BJ (cell line): ENCODE results near the gene CLEC2D. TPM values are rescaled to one million over a fixed set of nuclear protein-coding genes. Genes with fewer than 3 reads are reported as not detected.

Source experiments
- CTCF ChIA-PET: fragments of 350-600 bp; formaldehyde crosslinking; extraction: SDS; loops from one replicate; lab custom pipeline; 2021; ENCODE audit warnings: antibody characterized with exemption, inconsistent platforms; lab: Yijun Ruan, JAX
- POLR2A ChIA-PET: fragments of 300-600 bp; sonication (Branson Sonifier 250); formaldehyde crosslinking; extraction: SDS; loops from one replicate; lab custom pipeline; 2021; ENCODE audit warnings: antibody characterized with exemption; lab: Charles Lee
- DNase-seq: peaks from one replicate; pipeline ENCODE4 v3.0.0-alpha.2; 2011; ENCODE audit warnings: low read depth
- H3K27me3 ChIP-seq: 2 replicates; pipeline ENCODE4 v1.6.0; 2011; ENCODE audit warnings: low read length; ENCODE audit not compliant: control insufficient read depth, insufficient read depth
- H3K36me3 ChIP-seq: 2 replicates; pipeline ENCODE4 v1.5.1; 2011; ENCODE audit warnings: low read length; ENCODE audit not compliant: control insufficient read depth, insufficient read depth
- H3K4me3 ChIP-seq: 2 replicates; pipeline ENCODE4 v1.5.1; 2011; ENCODE audit warnings: low read depth, mild to moderate bottlenecking, control low read depth, low read length
- polyA plus RNA-seq: library from polyadenylated mRNA; depleted of rRNA; stranded (reverse); fragments of >200 nt; gene quantifications from 2 replicates; pipeline ENCODE4 v1.2.3, GENCODE V29; 2011
- TF ChIP-seq, protein P1 (sequence below): IDR thresholded peaks from 2 replicates; pipeline ENCODE4 v1.5.1; 2011; ENCODE audit warnings: low read depth, mild to moderate bottlenecking, control low read depth, inconsistent platforms, low read length, moderate library complexity; ENCODE audit not compliant: insufficient read depth

Gene CLEC2D
- polyA plus RNA-seq, 1 experiment: 1.7 TPM

- Histone ChIP-seq H3K27me3 (no peaks in the 10 kb centered on the region), H3K4me3 (no peak overlapping the region), H3K36me3 (no peaks in the 10 kb centered on the region)
- DNase-seq: no peak
- ChIA-PET POLR2A (no interaction called here), CTCF (interaction anchor here (0.7 to 1.4 kb wide), 3 partner anchors 11 to 42 kb away, joined by 3 to 8 read pairs (median 3); no protein-coding TSS in a partner anchor)
- TF ChIP-seq, protein P1, sequence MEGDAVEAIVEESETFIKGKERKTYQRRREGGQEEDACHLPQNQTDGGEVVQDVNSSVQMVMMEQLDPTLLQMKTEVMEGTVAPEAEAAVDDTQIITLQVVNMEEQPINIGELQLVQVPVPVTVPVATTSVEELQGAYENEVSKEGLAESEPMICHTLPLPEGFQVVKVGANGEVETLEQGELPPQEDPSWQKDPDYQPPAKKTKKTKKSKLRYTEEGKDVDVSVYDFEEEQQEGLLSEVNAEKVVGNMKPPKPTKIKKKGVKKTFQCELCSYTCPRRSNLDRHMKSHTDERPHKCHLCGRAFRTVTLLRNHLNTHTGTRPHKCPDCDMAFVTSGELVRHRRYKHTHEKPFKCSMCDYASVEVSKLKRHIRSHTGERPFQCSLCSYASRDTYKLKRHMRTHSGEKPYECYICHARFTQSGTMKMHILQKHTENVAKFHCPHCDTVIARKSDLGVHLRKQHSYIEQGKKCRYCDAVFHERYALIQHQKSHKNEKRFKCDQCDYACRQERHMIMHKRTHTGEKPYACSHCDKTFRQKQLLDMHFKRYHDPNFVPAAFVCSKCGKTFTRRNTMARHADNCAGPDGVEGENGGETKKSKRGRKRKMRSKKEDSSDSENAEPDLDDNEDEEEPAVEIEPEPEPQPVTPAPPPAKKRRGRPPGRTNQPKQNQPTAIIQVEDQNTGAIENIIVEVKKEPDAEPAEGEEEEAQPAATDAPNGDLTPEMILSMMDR: no peak
These were observed 28.1 kb downstream of the CLEC2D start for GRCh38 chr12:9697619-9698018.

DNA sequence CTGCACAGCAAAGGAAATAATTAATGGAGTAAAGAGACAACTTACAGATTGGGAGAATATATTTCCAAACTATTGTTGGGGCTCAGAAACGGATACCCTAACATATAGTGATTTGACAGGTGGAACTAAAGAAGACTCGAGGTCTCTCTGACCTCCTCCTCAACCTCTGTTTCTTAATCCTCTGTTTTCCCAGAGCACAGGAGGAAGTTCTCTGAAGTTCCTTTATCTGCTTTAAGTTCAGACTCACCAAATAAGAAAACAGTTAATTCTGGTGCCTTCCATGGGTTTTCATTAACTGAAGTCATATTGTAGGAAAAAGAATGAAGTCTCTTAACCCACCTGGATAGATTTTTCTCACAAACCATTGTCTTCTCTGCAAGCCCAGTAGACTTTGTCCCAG is 29.2 kb downstream of the CLEC2D start:
- H3K27me3 ChIP-seq: no peaks in the 10 kb centered on the region
- POLR2A ChIA-PET: no interaction called here
- no peaks in the 10 kb centered on the region for H3K36me3 ChIP-seq
- CTCF ChIA-PET: interaction anchor here (1.4 to 1.9 kb wide), 3 partner anchors 9 to 65 kb away, joined by 7 to 14 read pairs (median 8); no protein-coding TSS in a partner anchor
- TF ChIP-seq, protein P1: no peak
- no peak for DNase-seq
- no peak overlapping the region for H3K4me3 ChIP-seq

- ChIA-PET POLR2A (no interaction called here), CTCF (interaction anchor here (0.6 to 1.9 kb wide), 5 partner anchors 9 to 66 kb away, joined by 3 to 14 read pairs (median 4); no protein-coding TSS in a partner anchor)
- H3K36me3 ChIP-seq: no peaks in the 10 kb centered on the region
These were observed 29.9 kb downstream of the CLEC2D start for GRCh38 chr12:9699269-9699897.

DNA sequence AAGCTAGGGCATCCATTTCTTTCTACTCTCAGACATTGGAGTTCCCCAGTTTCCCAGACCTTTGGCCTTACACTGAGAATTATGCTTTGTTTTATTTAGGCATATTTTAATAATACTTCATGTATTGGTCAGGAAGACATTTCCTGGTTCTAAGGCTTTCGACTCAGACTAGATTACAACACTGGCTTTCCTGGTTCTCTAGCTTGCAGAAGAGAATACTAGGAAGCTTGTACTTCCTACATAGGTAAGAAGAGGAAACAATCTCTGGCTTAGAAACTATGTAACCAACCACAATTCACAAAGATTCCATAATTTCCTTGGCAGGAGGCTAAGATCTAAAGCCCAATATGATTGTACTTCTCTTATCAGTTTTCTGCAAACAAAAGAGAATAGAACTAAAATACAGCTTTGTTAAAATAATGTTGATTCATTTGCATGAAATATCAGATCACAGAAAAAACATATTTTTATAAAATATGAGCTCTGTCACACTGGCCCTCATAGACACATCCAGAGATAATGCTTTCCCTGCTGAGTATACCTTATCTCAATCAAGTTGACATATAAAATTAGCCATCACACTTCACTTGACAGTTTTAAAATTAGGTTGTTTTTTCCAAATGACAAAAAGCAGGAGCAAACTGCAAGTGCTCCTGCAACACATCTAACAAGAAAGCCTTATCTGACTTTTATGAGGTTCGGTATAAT is 30.5 kb downstream of the CLEC2D start:
- no peaks in the 10 kb centered on the region for H3K36me3 ChIP-seq
- CTCF ChIA-PET: interaction anchor here (0.6 to 1.9 kb wide), 5 partner anchors 8 to 67 kb away, joined by 3 to 14 read pairs (median 4); no protein-coding TSS in a partner anchor
- DNase-seq: no peak
- no peaks in the 10 kb centered on the region for H3K27me3 ChIP-seq
- TF ChIP-seq, protein P1: no peak
- POLR2A ChIA-PET: no interaction called here
- no peak overlapping the region for H3K4me3 ChIP-seq

More at GRCh38 chr12:9699269-9699897, 29.9 kb downstream of the CLEC2D start:
- no peaks in the 10 kb centered on the region for H3K27me3 ChIP-seq
- H3K4me3 ChIP-seq: no peak overlapping the region
- TF ChIP-seq, protein P1: no peak
- no peak for DNase-seq

DNA sequence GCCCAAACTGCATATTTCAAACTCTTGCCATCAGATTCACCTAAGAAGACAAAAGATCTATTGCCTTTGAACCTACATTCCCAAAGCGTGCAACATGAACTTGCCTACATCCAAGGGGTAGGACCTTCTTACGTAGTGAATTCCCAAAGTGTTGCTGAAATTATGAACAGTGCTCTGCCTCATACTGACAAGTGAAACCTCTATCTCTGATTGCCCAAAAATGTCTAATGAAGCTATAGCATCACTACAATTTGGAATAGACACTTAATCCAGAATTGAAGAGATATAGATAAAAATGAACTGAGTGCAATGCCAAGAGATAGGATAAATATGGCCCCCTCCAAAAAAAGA is 31.1 kb downstream of the CLEC2D start:
- no peak overlapping the region for H3K4me3 ChIP-seq
- H3K36me3 ChIP-seq: no peaks in the 10 kb centered on the region
- DNase-seq: no peak
- TF ChIP-seq, protein P1: no peak
- ChIA-PET CTCF (interaction anchor here (1.5 to 1.9 kb wide), 4 partner anchors 7 to 67 kb away, joined by 3 to 14 read pairs (median 5); no protein-coding TSS in a partner anchor), POLR2A (no interaction called here)
- no peaks in the 10 kb centered on the region for H3K27me3 ChIP-seq
